GM21367 (cell line): Measurements from ENCODE around the gene PHRF1.

ENCODE experiments used
- ATAC-seq: cut with Tn5 transposase; IDR thresholded peaks from one replicate; pipeline ENCODE4 v1.9.1; 2021; ENCODE audit not compliant: unreplicated experiment

The PHRF1 gene

GRCh38 chr11:557328-558132 is 18.7 kb upstream of the PHRF1 start:
- ATAC-seq, result no peak

GRCh38 chr11:558503-558902 is 17.8 kb upstream of the PHRF1 start:
- ATAC-seq, result no peak

GRCh38 chr11:559020-559620 is 17.1 kb upstream of the PHRF1 start:
- no peak for ATAC-seq

- ATAC-seq, result no peak
Observed at GRCh38 chr11:559712-560304, 16.5 kb upstream of the PHRF1 start.

GRCh38 chr11:560305-561147 is 15.7 kb upstream of the PHRF1 start, which contains the start of the genes LMNTD2 and RASSF7:
LMNTD2 (minus strand) TSS chr11:560738; CDS start chr11:560716, 22 bp downstream.
RASSF7 (plus strand) TSS chr11:560970; CDS start chr11:561769, 799 bp downstream.
- peak; percentile 50 for ATAC-seq

GRCh38 chr11:561148-562003 is 14.9 kb upstream of the PHRF1 start:
- ATAC-seq, result peak; percentile 16

- ATAC-seq, result no peak
Observed at GRCh38 chr11:562046-562645, 14.1 kb upstream of the PHRF1 start.

GRCh38 chr11:563066-563811 is 13.0 kb upstream of the PHRF1 start:
- no peak for ATAC-seq

- no peak for ATAC-seq
Observed at GRCh38 chr11:563812-564578, 12.3 kb upstream of the PHRF1 start.

- ATAC-seq, result no peak
Observed at GRCh38 chr11:565921-566509, 10.3 kb upstream of the PHRF1 start.

GRCh38 chr11:567011-567628 is 9.2 kb upstream of the PHRF1 start:
- no peak for ATAC-seq

- no peak for ATAC-seq
Observed at GRCh38 chr11:567629-568292, 8.5 kb upstream of the PHRF1 start.

- peak; percentile 67 for ATAC-seq
Observed at GRCh38 chr11:568306-569157, 7.7 kb upstream of the PHRF1 start.

GRCh38 chr11:569158-569885 is 6.9 kb upstream of the PHRF1 start:
- ATAC-seq, result no peak

GRCh38 chr11:571802-572185 is 4.5 kb upstream of the PHRF1 start:
- ATAC-seq, result no peak
